ENCODE results near the gene CRIM1. TPM values are rescaled to one million over a fixed set of nuclear protein-coding genes. Genes with fewer than 3 reads are reported as not detected.

Gene CRIM1
- total and polyA plus RNA-seq, 2 donors (not counting 1 experiment from before 2014, with no cell fraction given), result 364 to 661 TPM

GRCh38 chr2:36565712-36566111 lies 210.1 kb downstream of the CRIM1 start:
- peaks cover 3% of the 10 kb centered on the region for H3K36me3 ChIP-seq (ENCODE audit: control insufficient read depth, insufficient read depth, low read length)
- no peak for DNase-seq (ENCODE audit: low read depth in 2 of 2)
- H4K20me1 ChIP-seq (ENCODE audit: control insufficient read depth, extremely low read depth, insufficient read depth, low read length), result no peaks in the 10 kb centered on the region
- no peak overlapping the region for H3K4me3 ChIP-seq (replicated peaks in 1 of 4; ENCODE audit: control extremely low read depth in 1 of 4, insufficient read depth in 1 of 4, low read depth in 3 of 4, low read length in 4 of 4)
- no peak for TF ChIP-seq CTCF (conservative IDR thresholded peaks at IDR 0.05 in 1 of 2, IDR thresholded peaks at IDR 0.05 in 1 of 2; ENCODE audit: low read depth in 1 of 2, low read length in 2 of 2)
- no peak for TF ChIP-seq EZH2 (IDR thresholded peaks at IDR 0.05; ENCODE audit: low read length, missing control alignments)
- no peak overlapping the region for H3K9ac ChIP-seq (ENCODE audit: insufficient read depth, low read length)
- no peaks in the 10 kb centered on the region for H3K9me3 ChIP-seq (ENCODE audit: control insufficient read depth, insufficient read depth, low read depth, low read length)
- no peak overlapping the region for H3K4me2 ChIP-seq (ENCODE audit: extremely low read depth, insufficient read depth, low read length)
- no peaks in the 10 kb centered on the region for H3K27me3 ChIP-seq (ENCODE audit: control insufficient read depth, insufficient read depth, low read length)
- H3K79me2 ChIP-seq (ENCODE audit: control insufficient read depth, insufficient read depth, low read length), result peaks cover 38% of the 10 kb centered on the region
- H3K27ac ChIP-seq (ENCODE audit: insufficient read depth, low read length), result no peak overlapping the region
- H2AFZ ChIP-seq (ENCODE audit: low read length), result no peak overlapping the region
- H3K4me1 ChIP-seq (ENCODE audit: control insufficient read depth, extremely low read depth, insufficient read depth, low read length), result peaks cover 29% of the 10 kb centered on the region

- Histone ChIP-seq H3K4me2 (ENCODE audit: extremely low read depth, insufficient read depth, low read length) (no peak overlapping the region), H3K4me3 (replicated peaks in 1 of 4; ENCODE audit: control extremely low read depth in 1 of 4, insufficient read depth in 1 of 4, low read depth in 3 of 4, low read length in 4 of 4) (no peak overlapping the region), H3K79me2 (ENCODE audit: control insufficient read depth, insufficient read depth, low read length) (peaks cover 36% of the 10 kb centered on the region), H3K27ac (ENCODE audit: insufficient read depth, low read length) (no peak overlapping the region), H4K20me1 (ENCODE audit: control insufficient read depth, extremely low read depth, insufficient read depth, low read length) (no peaks in the 10 kb centered on the region), H2AFZ (ENCODE audit: low read length) (no peak overlapping the region), H3K9ac (ENCODE audit: insufficient read depth, low read length) (no peak overlapping the region), H3K36me3 (ENCODE audit: control insufficient read depth, insufficient read depth, low read length) (peaks cover 3% of the 10 kb centered on the region), H3K27me3 (ENCODE audit: control insufficient read depth, insufficient read depth, low read length) (no peaks in the 10 kb centered on the region), H3K9me3 (ENCODE audit: control insufficient read depth, insufficient read depth, low read depth, low read length) (no peaks in the 10 kb centered on the region), H3K4me1 (ENCODE audit: control insufficient read depth, extremely low read depth, insufficient read depth, low read length) (peaks cover 24% of the 10 kb centered on the region)
- TF ChIP-seq CTCF (conservative IDR thresholded peaks at IDR 0.05 in 1 of 2, IDR thresholded peaks at IDR 0.05 in 1 of 2; ENCODE audit: low read depth in 1 of 2, low read length in 2 of 2), result no peak
- TF ChIP-seq EZH2 (IDR thresholded peaks at IDR 0.05; ENCODE audit: low read length, missing control alignments), result no peak
- no peak for DNase-seq (ENCODE audit: low read depth in 2 of 2)
Measured at GRCh38 chr2:36566887-36567286, 211.3 kb downstream of the CRIM1 start.

- Histone ChIP-seq H3K4me1 (ENCODE audit: control insufficient read depth, extremely low read depth, insufficient read depth, low read length) (peaks cover 22% of the 10 kb centered on the region), H3K4me2 (ENCODE audit: extremely low read depth, insufficient read depth, low read length) (no peak overlapping the region), H3K27ac (ENCODE audit: insufficient read depth, low read length) (no peak overlapping the region), H3K9me3 (ENCODE audit: control insufficient read depth, insufficient read depth, low read depth, low read length) (no peaks in the 10 kb centered on the region), H3K36me3 (ENCODE audit: control insufficient read depth, insufficient read depth, low read length) (peaks cover 3% of the 10 kb centered on the region), H3K9ac (ENCODE audit: insufficient read depth, low read length) (no peak overlapping the region), H2AFZ (ENCODE audit: low read length) (no peak overlapping the region), H3K4me3 (replicated peaks in 1 of 4; ENCODE audit: control extremely low read depth in 1 of 4, insufficient read depth in 1 of 4, low read depth in 3 of 4, low read length in 4 of 4) (no peak overlapping the region), H4K20me1 (ENCODE audit: control insufficient read depth, extremely low read depth, insufficient read depth, low read length) (no peaks in the 10 kb centered on the region), H3K79me2 (ENCODE audit: control insufficient read depth, insufficient read depth, low read length) (peaks cover 38% of the 10 kb centered on the region), H3K27me3 (ENCODE audit: control insufficient read depth, insufficient read depth, low read length) (no peaks in the 10 kb centered on the region)
- no peak for DNase-seq (ENCODE audit: low read depth in 2 of 2)
- no peak for TF ChIP-seq CTCF (conservative IDR thresholded peaks at IDR 0.05 in 1 of 2, IDR thresholded peaks at IDR 0.05 in 1 of 2; ENCODE audit: low read depth in 1 of 2, low read length in 2 of 2)
- no peak for TF ChIP-seq EZH2 (IDR thresholded peaks at IDR 0.05; ENCODE audit: low read length, missing control alignments)
Measured at GRCh38 chr2:36567711-36568408, 212.3 kb downstream of the CRIM1 start.

Data from fibroblast of lung (primary cell).